Left ventricle myocardium superior (tissue), 1 donor: ENCODE measurements around the gene SMYD2. TPM values are rescaled to one million over a fixed set of nuclear protein-coding genes. Genes with fewer than 3 reads are reported as not detected.

Source experiments
- ATAC-seq: fragments of 200-7000 bp; cut with Tn5 transposase; one replicate; pipeline ENCODE4 v1.9.1; 2020; ENCODE audit warnings: mild to moderate bottlenecking, moderate library complexity
- DNase-seq: peaks from one replicate; pipeline ENCODE4 v3.0.0-alpha.2; 2020
- intact Hi-C: fragments of 100-400 bp; cut with micrococcal nuclease; formaldehyde crosslinking; loops from one replicate; pipeline ENCODE4 v1.11.0; 2022
- total RNA-seq: library from RNA; stranded (reverse); fragmentation: NEBNext Ultra II Directional; extraction: Animal tissue kit (Norgen Biotek cat#: 25700); gene quantifications from one replicate; pipeline ENCODE4 v1.2.1, GENCODE V29; 2021
- donor health status: DM: no; HTN: yes; CAD: no; lungs with severe emphysema.

Gene SMYD2
- total RNA-seq, 1 donor from 2014 or later, result 234 TPM

- intact Hi-C loops, result no loop called here
These were observed 39.0 kb downstream of the SMYD2 start for GRCh38 chr1:214319938-214320337.

GRCh38 chr1:214321705-214322453 lies 40.9 kb downstream of the SMYD2 start:
- intact Hi-C loops, result no loop called here
- no peak for DNase-seq
- no peak for ATAC-seq

More at GRCh38 chr1:214319938-214320337, 39.0 kb downstream of the SMYD2 start:
- ATAC-seq (no peak), DNase-seq (no peak)

GRCh38 chr1:214324896-214325800 lies 44.2 kb downstream of the SMYD2 start:
- intact Hi-C loops, result loop anchor here (5.0 kb wide), 2 partner anchors 63 to 113 kb away; no protein-coding TSS in a partner anchor
- ATAC-seq (no peak), DNase-seq (no peak)

- ATAC-seq (no peak), DNase-seq (no peak)
- intact Hi-C loops, result loop anchor here (5.0 kb wide), 2 partner anchors 64 to 114 kb away; no protein-coding TSS in a partner anchor
These were observed 45.4 kb downstream of the SMYD2 start for GRCh38 chr1:214326406-214326805.

GRCh38 chr1:214327514-214327913 lies 46.6 kb downstream of the SMYD2 start:
- intact Hi-C loops, result loop anchor here (5.0 kb wide), 2 partner anchors 65 to 115 kb away; no protein-coding TSS in a partner anchor
- DNase-seq (no peak), ATAC-seq (peak; percentile 60)

- intact Hi-C loops, result loop anchor here (5.0 kb wide), 2 partner anchors 67 to 117 kb away; no protein-coding TSS in a partner anchor
- peak; percentile 85 for DNase-seq
- ATAC-seq, result peak; percentile 84
These were observed 48.0 kb downstream of the SMYD2 start for GRCh38 chr1:214328770-214329469.

- DNase-seq (no peak), ATAC-seq (no peak)
- intact Hi-C loops, result loop anchor here (5.0 kb wide), 3 partner anchors 67 to 258 kb away; no protein-coding TSS in a partner anchor
These were observed 48.7 kb downstream of the SMYD2 start for GRCh38 chr1:214329470-214330220.

GRCh38 chr1:214330222-214330621 lies 49.3 kb downstream of the SMYD2 start:
- no peak for ATAC-seq
- intact Hi-C loops, result loop anchor here (5.0 kb wide), 1 partner anchor 257 kb away; no protein-coding TSS in a partner anchor
- no peak for DNase-seq

GRCh38 chr1:214330715-214331114 lies 49.8 kb downstream of the SMYD2 start:
- ATAC-seq, result peak; percentile 11
- intact Hi-C loops, result loop anchor here (5.0 kb wide), 1 partner anchor 257 kb away; no protein-coding TSS in a partner anchor

GRCh38 chr1:214331180-214331579 lies 50.2 kb downstream of the SMYD2 start:
- ATAC-seq (peak; percentile 28), DNase-seq (peak; percentile 58)
- intact Hi-C loops, result loop anchor here (5.0 kb wide), 1 partner anchor 256 kb away; no protein-coding TSS in a partner anchor

More at GRCh38 chr1:214330715-214331114, 49.8 kb downstream of the SMYD2 start:
- DNase-seq, result no peak

GRCh38 chr1:214331827-214332423 lies 51.0 kb downstream of the SMYD2 start:
- DNase-seq (no peak), ATAC-seq (peak; percentile 4)
- intact Hi-C loops, result loop anchor here (5.0 kb wide), 1 partner anchor 255 kb away; no protein-coding TSS in a partner anchor

GRCh38 chr1:214332946-214333798 lies 52.2 kb downstream of the SMYD2 start:
- intact Hi-C loops, result loop anchor here (5.0 kb wide), 1 partner anchor 254 kb away; no protein-coding TSS in a partner anchor
- DNase-seq (peak; percentile 70), ATAC-seq (peak; percentile 18)

GRCh38 chr1:214335567-214335966 lies 54.6 kb downstream of the SMYD2 start:
- DNase-seq (no peak), ATAC-seq (no peak)
- intact Hi-C loops, result no loop called here

GRCh38 chr1:214337015-214337414 lies 56.1 kb downstream of the SMYD2 start:
- ATAC-seq (peak; percentile 5), DNase-seq (no peak)
- intact Hi-C loops, result no loop called here

GRCh38 chr1:214337511-214337910 lies 56.6 kb downstream of the SMYD2 start:
- intact Hi-C loops, result no loop called here
- ATAC-seq (peak; percentile 56), DNase-seq (no peak)

- DNase-seq (no peak), ATAC-seq (peak; percentile 71)
- intact Hi-C loops, result no loop called here
These were observed 57.3 kb downstream of the SMYD2 start for GRCh38 chr1:214338212-214338611.

GRCh38 chr1:214341459-214341858 lies 60.5 kb downstream of the SMYD2 start:
- DNase-seq (no peak), ATAC-seq (peak; percentile 16)
- intact Hi-C loops, result no loop called here
